ENCODE results near the gene SEMA6B.

The SEMA6B gene

DNA sequence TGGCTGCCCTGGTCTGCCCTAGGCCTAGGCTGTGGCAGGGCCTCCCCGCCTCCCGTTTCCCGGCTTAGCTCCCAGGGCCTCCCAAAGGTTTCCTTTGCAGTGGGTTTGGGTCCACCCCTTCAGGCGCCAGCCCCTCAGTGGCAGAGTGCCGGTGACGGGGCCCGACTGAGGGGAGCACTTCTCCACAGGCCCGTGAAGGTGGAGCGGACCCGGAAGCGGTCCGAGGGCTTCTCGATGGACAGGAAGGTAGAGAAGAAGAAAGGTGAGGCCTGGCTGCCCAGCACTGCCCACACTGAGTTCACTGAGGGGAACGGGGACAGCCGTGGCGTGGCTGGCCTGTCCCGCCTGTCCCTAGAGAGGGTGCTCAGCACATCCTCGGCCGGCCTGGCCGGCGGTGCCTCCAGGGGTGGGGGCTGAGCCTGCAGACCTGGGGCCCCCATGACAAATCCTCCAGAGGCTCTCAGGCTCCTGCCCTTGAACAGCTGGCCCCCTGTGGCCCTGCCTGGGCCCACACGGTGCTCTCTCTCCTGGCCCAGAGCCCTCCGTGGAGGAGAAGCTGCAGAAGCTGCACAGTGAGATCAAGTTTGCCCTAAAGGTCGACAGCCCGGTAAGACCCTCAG is 61.6 kb downstream of the SEMA6B start:
- POLR2A ChIA-PET (ENCODE audit: low non-redundant PET), result no interaction called here
- peak overlapping the region; percentile 3; the same call in 1 of the 2 replicates for H3K27ac ChIP-seq
- TF ChIP-seq, protein P1, sequence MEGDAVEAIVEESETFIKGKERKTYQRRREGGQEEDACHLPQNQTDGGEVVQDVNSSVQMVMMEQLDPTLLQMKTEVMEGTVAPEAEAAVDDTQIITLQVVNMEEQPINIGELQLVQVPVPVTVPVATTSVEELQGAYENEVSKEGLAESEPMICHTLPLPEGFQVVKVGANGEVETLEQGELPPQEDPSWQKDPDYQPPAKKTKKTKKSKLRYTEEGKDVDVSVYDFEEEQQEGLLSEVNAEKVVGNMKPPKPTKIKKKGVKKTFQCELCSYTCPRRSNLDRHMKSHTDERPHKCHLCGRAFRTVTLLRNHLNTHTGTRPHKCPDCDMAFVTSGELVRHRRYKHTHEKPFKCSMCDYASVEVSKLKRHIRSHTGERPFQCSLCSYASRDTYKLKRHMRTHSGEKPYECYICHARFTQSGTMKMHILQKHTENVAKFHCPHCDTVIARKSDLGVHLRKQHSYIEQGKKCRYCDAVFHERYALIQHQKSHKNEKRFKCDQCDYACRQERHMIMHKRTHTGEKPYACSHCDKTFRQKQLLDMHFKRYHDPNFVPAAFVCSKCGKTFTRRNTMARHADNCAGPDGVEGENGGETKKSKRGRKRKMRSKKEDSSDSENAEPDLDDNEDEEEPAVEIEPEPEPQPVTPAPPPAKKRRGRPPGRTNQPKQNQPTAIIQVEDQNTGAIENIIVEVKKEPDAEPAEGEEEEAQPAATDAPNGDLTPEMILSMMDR (conservative IDR thresholded peaks at IDR 0.05; ENCODE audit: low read depth), result no peak
- no peak for DNase-seq (ENCODE audit: low spot score)
- CTCF ChIA-PET, result interaction anchor here (0.7 to 1.9 kb wide), 3 partner anchors 26 to 230 kb away, joined by 3 to 4 read pairs (median 3); no protein-coding TSS in a partner anchor

GRCh38 chr19:4496304-4496703 is 63.2 kb downstream of the SEMA6B start:
- H3K27ac ChIP-seq, result no peak overlapping the region; the same call in 1 of the 2 replicates
- no peak for DNase-seq (ENCODE audit: low spot score)
- TF ChIP-seq, protein P1 (conservative IDR thresholded peaks at IDR 0.05; ENCODE audit: low read depth), result no peak
- POLR2A ChIA-PET (ENCODE audit: low non-redundant PET), result interaction anchor here (0.6 kb wide), 1 partner anchor 24 kb away, joined by 3 read pairs; the partner anchor contains the start of gene HDGFL2
- CTCF ChIA-PET, result interaction anchor here (0.6 kb wide), 1 partner anchor 493 kb away, joined by 3 read pairs; no protein-coding TSS in a partner anchor

- peak overlapping the region; percentile 9 for H3K27ac ChIP-seq
- POLR2A ChIA-PET (ENCODE audit: low non-redundant PET), result no interaction called here
- DNase-seq (ENCODE audit: low spot score), result peak; percentile 53
- TF ChIP-seq, protein P1 (conservative IDR thresholded peaks at IDR 0.05; ENCODE audit: low read depth), result peak; percentile 56
- CTCF ChIA-PET, result interaction anchor here (0.6 to 1.1 kb wide), 4 partner anchors 8 to 1103 kb away, joined by 3 to 6 read pairs (median 4); no protein-coding TSS in a partner anchor
These were observed 64.0 kb downstream of the SEMA6B start for GRCh38 chr19:4495471-4495870.

GRCh38 chr19:4494691-4495064 is 64.8 kb downstream of the SEMA6B start:
- TF ChIP-seq, protein P1 (conservative IDR thresholded peaks at IDR 0.05; ENCODE audit: low read depth), result no peak
- 0 out of 2 replicates have a peak overlapping the region, but pooled peaks have one; percentile 9 for H3K27ac ChIP-seq
- DNase-seq (ENCODE audit: low spot score), result no peak
- POLR2A ChIA-PET (ENCODE audit: low non-redundant PET), result no interaction called here
- CTCF ChIA-PET, result no interaction called here

DNA sequence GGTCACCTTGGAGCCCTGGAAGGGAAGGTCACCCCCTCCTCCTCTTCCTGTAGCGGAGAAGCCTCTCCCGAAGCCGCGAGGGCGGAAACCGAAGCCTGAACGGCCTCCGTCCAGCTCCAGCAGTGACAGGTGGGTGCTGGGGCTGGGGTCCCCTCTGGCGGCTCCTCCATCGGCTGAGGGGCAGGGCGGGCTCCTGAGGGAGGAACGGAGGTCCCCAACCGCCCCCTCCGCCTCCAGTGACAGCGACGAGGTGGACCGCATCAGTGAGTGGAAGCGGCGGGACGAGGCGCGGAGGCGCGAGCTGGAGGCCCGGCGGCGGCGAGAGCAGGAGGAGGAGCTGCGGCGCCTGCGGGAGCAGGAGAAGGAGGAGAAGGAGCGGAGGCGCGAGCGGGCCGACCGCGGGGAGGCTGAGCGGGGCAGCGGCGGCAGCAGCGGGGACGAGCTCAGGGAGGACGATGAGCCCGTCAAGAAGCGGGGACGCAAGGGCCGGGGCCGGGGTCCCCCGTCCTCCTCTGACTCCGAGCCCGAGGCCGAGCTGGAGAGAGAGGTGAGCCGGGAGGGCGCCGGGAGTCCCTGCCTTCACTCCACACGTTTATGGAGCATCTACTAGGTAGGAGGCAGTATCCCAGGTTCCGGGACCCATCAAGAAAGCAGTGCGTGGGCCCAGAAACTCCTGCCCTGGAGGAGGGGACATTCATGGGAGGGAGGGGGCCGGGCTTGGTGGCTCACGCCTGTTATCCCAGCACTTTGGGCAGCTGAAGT is 65.4 kb downstream of the SEMA6B start:
- ChIA-PET CTCF (no interaction called here), POLR2A (ENCODE audit: low non-redundant PET) (no interaction called here)
- H3K27ac ChIP-seq, result 0 out of 2 replicates have a peak overlapping the region, but pooled peaks have one; percentile 9
- no peak for DNase-seq (ENCODE audit: low spot score)
- TF ChIP-seq, protein P1 (conservative IDR thresholded peaks at IDR 0.05; ENCODE audit: low read depth), result no peak

GRCh38 chr19:4493104-4493928 is 66.2 kb downstream of the SEMA6B start:
- no peak for DNase-seq (ENCODE audit: low spot score)
- TF ChIP-seq, protein P1 (conservative IDR thresholded peaks at IDR 0.05; ENCODE audit: low read depth), result no peak
- no peak overlapping the region; the same call in 1 of the 2 replicates for H3K27ac ChIP-seq
- ChIA-PET CTCF (interaction anchor here (0.7 kb wide), 1 partner anchor 128 kb away, joined by 3 read pairs; no protein-coding TSS in a partner anchor), POLR2A (ENCODE audit: low non-redundant PET) (no interaction called here)
